H1 (cell line): ENCODE measurements around the gene CHPT1. TPM values are rescaled to one million over a fixed set of nuclear protein-coding genes. Genes with fewer than 3 reads are reported as not detected.

Experiments used
- CTCF ChIA-PET: fragments of 300-600 bp; sonication (Branson Sonifier 250); formaldehyde crosslinking; loops from one replicate; lab custom pipeline; 2021; ENCODE audit not compliant: partially characterized antibody; lab: Charles Lee
- POLR2A ChIA-PET: fragments of 300-600 bp; sonication (Branson Sonifier 250); formaldehyde crosslinking; loops from one replicate; lab custom pipeline; 2021; ENCODE audit warnings: inconsistent platforms; ENCODE audit not compliant: partially characterized antibody; lab: Charles Lee
- DNase-seq, 2 experiments: peaks; one replicate each; pipeline versions ENCODE4 v3.0.0 to v3.0.0-alpha.2; 2010 to 2022; ENCODE audit warnings: low spot score in 2 of 2, low read depth in 1 of 2, mixed read lengths in 1 of 2
- FAIRE-seq: peaks from 2 replicates; lab custom pipeline; 2011; peaks lifted over from hg19 to GRCh38; lab: Jason Lieb, UNC
- H2AFZ ChIP-seq: 2 replicates; pipeline ENCODE4 v1.8.1; 2012; ENCODE audit warnings: low read length, inconsistent platforms
- H2AK5ac ChIP-seq: 2 replicates; pipeline ENCODE4 v1.6.1; 2013; ENCODE audit warnings: low read depth, low read length
- H2BK120ac ChIP-seq: replicated peaks from 2 replicates; pipeline ENCODE3; 2013; ENCODE audit warnings: low read depth, low read length, inconsistent platforms
- H2BK12ac ChIP-seq: 2 replicates; pipeline ENCODE4 v1.6.1; 2013; ENCODE audit warnings: low read depth, low read length
- H2BK15ac ChIP-seq: 2 replicates; pipeline ENCODE4 v1.6.1; 2013; ENCODE audit warnings: low read length
- H2BK20ac ChIP-seq: 2 replicates; pipeline ENCODE4 v1.6.1; 2013; ENCODE audit warnings: low read length
- H2BK5ac ChIP-seq: 2 replicates; pipeline ENCODE4 v1.6.1; 2013; ENCODE audit warnings: low read depth, low read length
- H3K14ac ChIP-seq: 2 replicates; pipeline ENCODE4 v1.6.1; 2013; ENCODE audit warnings: inconsistent platforms; ENCODE audit not compliant: insufficient read length
- H3K18ac ChIP-seq: 2 replicates; pipeline ENCODE4 v1.6.1; 2013; ENCODE audit warnings: low read length; ENCODE audit errors: extremely low read depth
- H3K23ac ChIP-seq: 2 replicates; pipeline ENCODE4 v1.6.1; 2013; ENCODE audit warnings: inconsistent platforms; ENCODE audit not compliant: insufficient read length
- H3K23me2 ChIP-seq: 2 replicates; pipeline ENCODE4 v1.6.1; 2013; ENCODE audit warnings: low read depth, low read length
- H3K27ac ChIP-seq: 2 replicates; pipeline ENCODE4 v1.6.1; 2011; ENCODE audit warnings: low read depth, low read length, inconsistent platforms
- H3K27me3 ChIP-seq, 4 experiments: replicated peaks in 1 of 4; 1 replicate in 1 of 4; 2 replicates in 3 of 4; pipeline versions ENCODE4 v1.6.1 to v1.8.1; 2011 to 2013; ENCODE audit warnings: low read length in 3 of 4, mild to moderate bottlenecking in 3 of 4, inconsistent platforms in 2 of 4, mixed read lengths in 2 of 4, moderate library complexity in 1 of 4; ENCODE audit not compliant: control insufficient read depth in 3 of 4, insufficient read depth in 3 of 4; ENCODE audit errors: extremely low read depth in 1 of 4
- H3K36me3 ChIP-seq, 4 experiments: 2 replicates each; pipeline versions ENCODE4 v1.6.1 to v1.8.1; 2011 to 2013; ENCODE audit warnings: mild to moderate bottlenecking in 4 of 4, low read length in 3 of 4, moderate library complexity in 2 of 4, control low read depth in 1 of 4, inconsistent platforms in 1 of 4; ENCODE audit not compliant: insufficient read depth in 4 of 4, control insufficient read depth in 2 of 4
- H3K4ac ChIP-seq: replicated peaks from 2 replicates; pipeline ENCODE3; 2013; ENCODE audit warnings: low read length, low read depth, mixed read lengths, inconsistent platforms; ENCODE audit not compliant: insufficient read length
- H3K4me1 ChIP-seq, 4 experiments: replicated peaks in 1 of 4; 1 replicate in 1 of 4; 2 replicates in 3 of 4; pipeline versions ENCODE4 v1.6.1 to v1.8.1; 2011 to 2013; ENCODE audit warnings: low read length in 3 of 4, inconsistent platforms in 2 of 4, mixed read lengths in 1 of 4; ENCODE audit not compliant: insufficient read depth in 4 of 4, control insufficient read depth in 3 of 4
- H3K4me2 ChIP-seq, 2 experiments: 2 replicates each; pipeline versions ENCODE4 v1.6.1 to v1.8.1; 2011 to 2013; ENCODE audit warnings: low read depth in 2 of 2, low read length in 2 of 2, control low read depth in 1 of 2, inconsistent platforms in 1 of 2, mild to moderate bottlenecking in 1 of 2; ENCODE audit not compliant: insufficient read depth in 1 of 2
- H3K4me3 ChIP-seq, 4 experiments: fragments of 200-600, 300-600 bp in 1 of 4; sonication (generic), shearing (Covaris generic), sonication (Bioruptor Twin) in 1 of 4; 2 replicates each; pipeline versions ENCODE4 v1.5.1 to v1.8.1; 2011 to 2016; ENCODE audit warnings: low read length in 4 of 4, low read depth in 3 of 4, control low read depth in 2 of 4, inconsistent platforms in 2 of 4, mild to moderate bottlenecking in 2 of 4, mixed read lengths in 1 of 4, moderate library complexity in 1 of 4; ENCODE audit not compliant: insufficient read depth in 2 of 4; ENCODE audit errors: extremely low read depth in 1 of 4
- H3K56ac ChIP-seq: replicated peaks from 2 replicates; pipeline ENCODE3; 2013; ENCODE audit warnings: low read depth, mild to moderate bottlenecking, mixed read lengths, low read length, inconsistent platforms; ENCODE audit not compliant: insufficient read length
- H3K79me1 ChIP-seq: 2 replicates; pipeline ENCODE4 v1.6.1; 2013; ENCODE audit warnings: low read depth, low read length, control low read depth
- H3K79me2 ChIP-seq, 2 experiments: 2 replicates each; pipeline versions ENCODE4 v1.6.1 to v1.8.1; 2012 to 2013; ENCODE audit warnings: low read length in 2 of 2, mild to moderate bottlenecking in 2 of 2, inconsistent platforms in 1 of 2; ENCODE audit not compliant: insufficient read depth in 2 of 2, control insufficient read depth in 1 of 2
- H3K9ac ChIP-seq, 4 experiments: replicated peaks in 1 of 4; 1 replicate in 1 of 4; 2 replicates in 3 of 4; pipeline versions ENCODE4 v1.6.1 to v1.8.1; 2011 to 2013; ENCODE audit warnings: low read depth in 3 of 4, low read length in 3 of 4, control low read depth in 2 of 4, mild to moderate bottlenecking in 2 of 4, moderate library complexity in 2 of 4, inconsistent platforms in 1 of 4; ENCODE audit errors: extremely low read depth in 1 of 4
- H3K9me3 ChIP-seq, 2 experiments: 2 replicates each; pipeline versions ENCODE4 v1.6.1 to v1.8.1; 2012 to 2013; ENCODE audit warnings: mild to moderate bottlenecking in 2 of 2, moderate library complexity in 2 of 2, control low read depth in 1 of 2, inconsistent platforms in 1 of 2, low read depth in 1 of 2, low read length in 1 of 2, mixed read lengths in 1 of 2; ENCODE audit not compliant: insufficient read depth in 2 of 2
- H4K20me1 ChIP-seq, 2 experiments: replicated peaks in 1 of 2; 2 replicates each; pipeline versions ENCODE3 to v1.8.1; 2011 to 2013; ENCODE audit warnings: inconsistent platforms in 2 of 2, low read length in 2 of 2, mild to moderate bottlenecking in 1 of 2; ENCODE audit not compliant: insufficient read depth in 2 of 2, control insufficient read depth in 1 of 2
- H4K5ac ChIP-seq: 2 replicates; pipeline ENCODE4 v1.6.1; 2013; ENCODE audit warnings: low read length, low read depth, mixed read lengths, inconsistent platforms; ENCODE audit not compliant: insufficient read length
- H4K8ac ChIP-seq: 2 replicates; pipeline ENCODE4 v1.8.0; 2013; ENCODE audit warnings: mild to moderate bottlenecking, moderate library complexity, low read length, inconsistent platforms; ENCODE audit not compliant: insufficient read depth; ENCODE audit errors: extremely low read depth
- H4K91ac ChIP-seq: replicated peaks from 2 replicates; pipeline ENCODE3; 2013; ENCODE audit warnings: low read length, mixed read lengths, inconsistent platforms; ENCODE audit not compliant: insufficient read length
- WGBS, 2 experiments: shearing (Covaris generic) in 1 of 2; methylation state at CpG; one replicate each; pipeline versions ENCODE4 v1.1.6 to v1.1.7; 2013 to 2015; ENCODE audit warnings: low lambda C conversion rate in 2 of 2, mixed read lengths in 2 of 2, inconsistent platforms in 1 of 2, low coverage in 1 of 2, missing lambda C conversion rate in 1 of 2; ENCODE audit not compliant: insufficient replicate concordance in 2 of 2, insufficient coverage in 1 of 2, insufficient read length in 1 of 2; ENCODE audit errors: extremely low coverage in 1 of 2, missing lambda C conversion rate in 1 of 2; 5-methylcytosine and 5-hydroxymethylcytosine counted together
- polyA plus RNA-seq, 7 experiments: library from polyadenylated mRNA; depleted of rRNA in 3 of 7; stranded (reverse) in 5 of 7; unstranded in 2 of 7; fragments of >200 nt in 5 of 7; fragments of 200-250 nt in 2 of 7; gene quantifications; 1 replicate in 5 of 7; 2 replicates in 1 of 7; 4 replicates in 1 of 7; pipeline versions ENCODE4 v1.2.1 to v1.2.3, GENCODE V29; 2011 to 2013; ENCODE audit warnings: missing spikeins in 2 of 7, mixed read lengths in 2 of 7
- total RNA-seq: library from RNA; stranded (reverse); fragmentation: NEBNext Ultra II Directional; extraction: Animal tissue kit (Norgen Biotek cat#: 25700); gene quantifications from 2 replicates; pipeline ENCODE4 v1.2.1, GENCODE V29; 2021

CHPT1 gene
- total and polyA plus RNA-seq, 2 of the 8 experiments (the other 6 are each of a cell fraction or from before 2014, with no cell fraction given), result 13.3 to 22.5 TPM

GRCh38 chr12:101680240-101680639, 17.2 kb upstream of the CHPT1 start:
- no peaks in the 10 kb centered on the region for H4K20me1 ChIP-seq
- no peak overlapping the region for H2AFZ ChIP-seq
- FAIRE-seq (no peak), DNase-seq (no peak)
- no peak overlapping the region for H3K27ac ChIP-seq
- no peak overlapping the region for H3K9ac ChIP-seq
- H2BK5ac ChIP-seq, result no peak overlapping the region
- H3K36me3 ChIP-seq, result no peaks in the 10 kb centered on the region
- no peak overlapping the region for H4K5ac ChIP-seq
- H3K4me2 ChIP-seq, result no peak overlapping the region
- H2BK20ac ChIP-seq, result no peak overlapping the region
- no peak overlapping the region for H3K4ac ChIP-seq
- H3K14ac ChIP-seq, result no peak overlapping the region
- no peaks in the 10 kb centered on the region for H3K4me1 ChIP-seq
- no peaks in the 10 kb centered on the region for H3K79me2 ChIP-seq
- no peak overlapping the region for H3K18ac ChIP-seq
- no peak overlapping the region for H4K8ac ChIP-seq
- 90% methylated on average over 3 of the region's 3 CpGs; no CpG with 5 or more reads in 1 of the 2 experiments for WGBS, 2 experiments
- no peak overlapping the region for H2BK15ac ChIP-seq
- no peak overlapping the region for H3K56ac ChIP-seq
- ChIA-PET POLR2A (no interaction called here), CTCF (interaction anchor here (4.6 kb wide), 1 partner anchor 9 kb away, joined by 32 read pairs; no protein-coding TSS in a partner anchor)
- no peaks in the 10 kb centered on the region for H3K27me3 ChIP-seq
- no peaks in the 10 kb centered on the region for H3K79me1 ChIP-seq
- no peak overlapping the region for H3K4me3 ChIP-seq
- H2BK120ac ChIP-seq, result no peak overlapping the region
- H2AK5ac ChIP-seq, result no peak overlapping the region
- H3K9me3 ChIP-seq, result no peaks in the 10 kb centered on the region
- H3K23ac ChIP-seq, result no peak overlapping the region
- H3K23me2 ChIP-seq, result no peaks in the 10 kb centered on the region
- H2BK12ac ChIP-seq, result no peak overlapping the region
- H4K91ac ChIP-seq, result no peak overlapping the region
